GM12864 (cell line): ENCODE data around the gene MAGED2.

Experiments
- DNase-seq: peaks from one replicate; pipeline ENCODE4 v3.0.0-alpha.2; 2011; ENCODE audit warnings: low read depth
- H3K4me3 ChIP-seq: 2 replicates; pipeline ENCODE4 v1.5.1; 2011; ENCODE audit warnings: mild to moderate bottlenecking, low read depth, low read length, control low read depth
- CTCF ChIP-seq: IDR thresholded peaks from 2 replicates; pipeline ENCODE4 v1.5.1; 2011; ENCODE audit warnings: low read depth, mild to moderate bottlenecking, moderate library complexity, low read length, control low read depth, inconsistent platforms; ENCODE audit errors: missing control alignments

MAGED2 gene

DNA sequence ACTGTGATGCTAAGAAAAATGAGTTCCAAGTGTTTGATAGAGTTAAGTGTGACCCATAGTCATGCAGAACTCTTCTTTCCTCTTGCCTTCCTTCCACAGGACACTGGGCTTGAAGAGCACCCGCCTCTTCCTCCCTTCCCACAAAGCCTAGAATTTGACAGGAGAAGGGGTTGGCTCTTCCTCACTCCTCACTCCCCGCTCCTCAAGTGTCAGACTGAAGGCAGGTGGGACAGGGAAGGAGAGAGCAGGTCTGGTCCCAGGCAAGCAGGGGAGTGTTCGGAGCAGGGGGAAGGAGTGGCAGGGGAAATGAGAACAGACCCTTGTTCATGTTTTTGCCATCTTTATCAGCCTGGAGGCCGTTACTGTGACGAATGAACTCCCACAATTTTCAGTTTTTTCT is 10.7 kb downstream of the MAGED2 start:
- DNase-seq: no peak
- no peak for TF ChIP-seq CTCF
- H3K4me3 ChIP-seq: no peak overlapping the region

DNA sequence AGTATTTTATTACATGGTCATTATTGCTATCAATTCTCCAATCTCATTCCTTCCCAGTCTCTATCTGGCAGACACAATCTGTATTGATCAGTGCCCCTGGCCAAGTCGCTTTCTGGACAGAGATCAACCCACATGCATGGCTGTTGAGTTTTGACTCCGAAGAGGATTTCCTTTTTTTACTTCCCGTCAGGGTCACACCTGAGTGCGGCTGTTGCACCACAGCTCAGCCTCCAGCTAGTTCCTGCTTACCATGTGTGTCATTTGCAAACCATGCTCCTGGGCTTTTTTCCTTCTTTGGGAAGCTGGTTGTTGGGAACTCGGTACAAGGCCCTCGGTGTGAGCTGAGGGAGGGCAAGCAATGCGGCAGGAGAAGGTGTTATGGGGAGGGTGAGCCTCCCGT is 11.7 kb downstream of the MAGED2 start:
- DNase-seq: no peak

GRCh38 chrX:54820737-54821136 is 13.2 kb downstream of the MAGED2 start:
- DNase-seq: no peak
- no peak for TF ChIP-seq CTCF
- H3K4me3 ChIP-seq: no peak overlapping the region

More for the DNA sequence above, 11.7 kb downstream of the MAGED2 start:
- no peak for TF ChIP-seq CTCF
- no peak overlapping the region for H3K4me3 ChIP-seq

- H3K4me3 ChIP-seq: no peak overlapping the region
- no peak for TF ChIP-seq CTCF
- no peak for DNase-seq
Measured at GRCh38 chrX:54821310-54821709, 13.8 kb downstream of the MAGED2 start.

GRCh38 chrX:54824195-54824594 is 16.6 kb downstream of the MAGED2 start:
- no peak for TF ChIP-seq CTCF
- no peak overlapping the region for H3K4me3 ChIP-seq
- no peak for DNase-seq

GRCh38 chrX:54824722-54825121 is 17.2 kb downstream of the MAGED2 start:
- no peak for DNase-seq
- no peak for TF ChIP-seq CTCF
- no peak overlapping the region for H3K4me3 ChIP-seq

DNA sequence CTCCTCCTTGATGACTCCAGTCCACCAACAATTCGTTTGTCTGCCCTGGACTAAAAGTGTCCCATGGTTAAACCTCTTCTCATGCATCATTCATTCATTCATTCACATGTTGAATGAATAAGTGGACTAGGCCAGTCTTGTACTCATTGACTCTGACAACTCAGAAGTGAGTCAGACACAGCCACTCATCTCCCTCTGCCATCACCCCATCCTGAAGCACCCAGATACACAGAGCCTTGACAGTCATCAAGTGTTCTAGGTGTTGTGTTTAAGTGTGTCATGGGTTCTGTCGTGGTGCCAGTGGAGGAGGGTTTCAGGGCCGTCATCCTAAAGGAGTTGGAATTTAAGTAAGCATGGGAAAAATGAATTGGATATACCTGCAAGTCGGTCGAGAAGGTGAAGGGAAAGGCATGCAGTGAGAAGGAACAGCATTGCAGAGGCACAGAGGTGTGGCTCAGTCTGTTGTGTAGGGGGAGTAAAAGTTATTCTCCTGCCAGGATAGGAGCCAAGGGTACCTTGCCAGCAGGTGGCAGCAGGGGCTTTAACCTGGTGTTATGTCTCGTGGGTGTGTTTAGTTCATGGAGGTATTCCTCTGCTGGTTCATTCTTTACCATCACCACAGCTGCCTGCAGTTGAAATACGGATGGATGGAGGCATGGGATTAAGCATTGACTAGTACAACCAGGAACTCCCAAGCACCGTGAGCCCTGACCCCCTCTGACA is 18.3 kb downstream of the MAGED2 start:
- no peak for DNase-seq
- H3K4me3 ChIP-seq: no peak overlapping the region
- peak; percentile 32 for TF ChIP-seq CTCF
